Measurements from ENCODE around the gene TMEM41A.
"Not testable (repeated sequence)": the region's sequence is repeated elsewhere in the genome, so short reads cannot be mapped to it uniquely, and the experiment has no call there.

The TMEM41A gene

DNA sequence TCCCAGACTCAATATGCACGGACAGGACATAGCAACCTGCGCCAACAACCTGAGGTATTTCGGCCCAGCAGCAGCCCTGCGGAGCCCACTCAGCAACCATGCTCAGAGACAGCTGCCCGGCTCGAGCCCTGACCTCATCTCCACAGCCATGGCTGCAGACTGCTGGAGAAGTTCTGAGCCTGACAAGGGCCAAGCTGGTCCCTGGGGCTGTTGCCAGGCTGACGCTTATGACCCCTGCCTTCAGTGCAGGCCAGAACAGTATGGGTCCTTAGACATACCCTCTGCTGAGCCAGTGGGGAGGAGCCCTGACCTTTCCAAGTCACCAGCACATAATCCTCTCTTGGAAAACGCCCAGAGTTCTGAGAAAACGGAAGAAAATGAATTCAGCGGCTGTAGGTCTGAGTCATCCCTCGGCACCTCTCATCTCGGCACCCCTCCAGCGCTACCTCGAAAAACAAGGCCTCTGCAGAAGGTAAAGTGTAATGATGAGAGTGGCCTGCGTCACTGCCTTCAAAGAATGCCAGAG lies 25.5 kb downstream of the TMEM41A start:
- DNase-seq (ENCODE audit: low read depth): peak; percentile 81
- no peak overlapping the region for H3K4me3 ChIP-seq (ENCODE audit: low read length)
- TF ChIP-seq, protein P1, sequence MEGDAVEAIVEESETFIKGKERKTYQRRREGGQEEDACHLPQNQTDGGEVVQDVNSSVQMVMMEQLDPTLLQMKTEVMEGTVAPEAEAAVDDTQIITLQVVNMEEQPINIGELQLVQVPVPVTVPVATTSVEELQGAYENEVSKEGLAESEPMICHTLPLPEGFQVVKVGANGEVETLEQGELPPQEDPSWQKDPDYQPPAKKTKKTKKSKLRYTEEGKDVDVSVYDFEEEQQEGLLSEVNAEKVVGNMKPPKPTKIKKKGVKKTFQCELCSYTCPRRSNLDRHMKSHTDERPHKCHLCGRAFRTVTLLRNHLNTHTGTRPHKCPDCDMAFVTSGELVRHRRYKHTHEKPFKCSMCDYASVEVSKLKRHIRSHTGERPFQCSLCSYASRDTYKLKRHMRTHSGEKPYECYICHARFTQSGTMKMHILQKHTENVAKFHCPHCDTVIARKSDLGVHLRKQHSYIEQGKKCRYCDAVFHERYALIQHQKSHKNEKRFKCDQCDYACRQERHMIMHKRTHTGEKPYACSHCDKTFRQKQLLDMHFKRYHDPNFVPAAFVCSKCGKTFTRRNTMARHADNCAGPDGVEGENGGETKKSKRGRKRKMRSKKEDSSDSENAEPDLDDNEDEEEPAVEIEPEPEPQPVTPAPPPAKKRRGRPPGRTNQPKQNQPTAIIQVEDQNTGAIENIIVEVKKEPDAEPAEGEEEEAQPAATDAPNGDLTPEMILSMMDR (conservative IDR thresholded peaks at IDR 0.05; ENCODE audit: low read depth, low read length): no peak

DNA sequence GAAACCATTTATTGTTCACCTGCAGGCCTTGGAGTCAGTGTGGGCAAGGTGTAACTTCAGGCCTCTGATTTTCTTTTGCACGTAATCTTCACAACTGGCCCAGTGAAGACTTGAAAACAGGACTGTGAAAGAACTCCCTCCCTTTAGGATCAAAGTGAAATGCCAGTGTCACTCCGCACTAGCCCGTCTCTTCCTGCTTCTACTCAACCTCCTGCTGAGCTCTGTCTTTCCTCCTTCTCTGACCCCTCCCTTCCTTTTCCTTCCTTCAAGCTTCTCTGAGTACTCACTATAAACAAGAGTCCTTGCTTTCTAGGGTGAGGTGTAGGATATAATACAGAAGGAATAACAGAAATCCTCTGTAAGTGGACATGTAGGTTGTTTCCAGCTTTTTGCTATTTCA lies 28.5 kb downstream of the TMEM41A start:
- TF ChIP-seq, protein P1 (conservative IDR thresholded peaks at IDR 0.05; ENCODE audit: low read depth, low read length): no peak
- DNase-seq (ENCODE audit: low read depth): no peak
- no peak overlapping the region for H3K4me3 ChIP-seq (ENCODE audit: low read length)

DNA sequence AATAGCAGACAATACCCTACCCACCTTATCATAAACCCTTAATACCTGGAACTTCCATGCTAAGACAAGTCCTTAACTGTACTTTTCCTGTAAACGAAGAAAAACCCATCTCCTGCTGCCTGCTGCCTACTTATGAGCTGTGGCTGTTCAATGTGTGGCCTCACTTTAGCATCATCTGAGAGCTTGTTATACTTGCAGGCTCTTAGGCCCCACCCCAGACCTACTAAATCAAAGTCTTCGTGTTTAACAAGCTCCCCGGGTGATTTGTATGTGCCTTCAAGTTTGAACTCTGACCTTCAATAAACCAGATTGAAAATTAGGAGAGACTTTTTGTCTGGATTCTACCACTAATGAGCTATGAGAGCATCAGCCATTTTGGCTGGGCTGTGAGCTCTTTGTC lies 29.3 kb downstream of the TMEM41A start:
- no peak for DNase-seq (ENCODE audit: low read depth)
- TF ChIP-seq, protein P1 (conservative IDR thresholded peaks at IDR 0.05; ENCODE audit: low read depth, low read length): no peak
- H3K4me3 ChIP-seq (ENCODE audit: low read length): no peak overlapping the region

DNA sequence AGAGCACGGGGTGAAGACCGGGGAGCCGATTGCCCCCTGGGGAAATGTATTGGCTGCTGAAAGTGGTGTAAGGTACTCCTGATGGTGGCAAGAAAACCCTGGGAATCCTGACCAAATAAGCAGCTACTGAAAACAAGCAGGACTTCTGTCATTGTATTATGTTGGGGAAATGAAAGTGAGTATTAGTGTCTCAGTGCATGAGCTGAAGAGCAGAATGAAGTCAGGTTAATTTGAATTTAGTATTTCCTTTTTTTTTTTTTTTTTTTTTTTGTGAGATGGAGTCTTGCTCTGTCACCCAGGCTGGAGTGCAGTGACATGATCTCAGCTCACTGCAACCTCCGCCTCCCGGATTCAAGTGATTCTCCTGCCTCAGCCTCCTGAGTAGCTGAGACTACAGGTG lies 32.7 kb downstream of the TMEM41A start:
- not testable (repeated sequence) for DNase-seq (ENCODE audit: low read depth); H3K4me3 ChIP-seq (ENCODE audit: low read length)

DNA sequence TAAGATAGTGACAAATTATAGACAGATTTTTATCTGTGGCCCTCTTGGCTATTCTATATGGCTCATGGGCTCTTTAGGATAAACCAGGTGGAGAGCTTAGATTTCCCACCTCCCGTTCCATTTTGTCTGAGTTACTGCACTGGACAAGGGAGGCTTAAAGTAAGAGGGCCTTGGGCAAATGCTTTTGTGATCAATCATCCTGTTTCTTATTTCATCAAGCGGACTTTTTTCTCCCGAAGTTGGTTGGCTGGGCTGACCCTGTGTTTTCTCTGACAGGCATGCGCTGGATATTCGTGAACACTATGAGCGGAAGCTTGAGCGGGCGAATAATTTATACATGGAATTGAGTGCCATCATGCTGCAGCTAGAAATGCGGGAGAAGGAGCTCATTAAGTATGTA lies 33.4 kb downstream of the TMEM41A start:
- no peak for DNase-seq (ENCODE audit: low read depth)
- TF ChIP-seq, protein P1 (conservative IDR thresholded peaks at IDR 0.05; ENCODE audit: low read depth, low read length): no peak
- no peak overlapping the region for H3K4me3 ChIP-seq (ENCODE audit: low read length)

DNA sequence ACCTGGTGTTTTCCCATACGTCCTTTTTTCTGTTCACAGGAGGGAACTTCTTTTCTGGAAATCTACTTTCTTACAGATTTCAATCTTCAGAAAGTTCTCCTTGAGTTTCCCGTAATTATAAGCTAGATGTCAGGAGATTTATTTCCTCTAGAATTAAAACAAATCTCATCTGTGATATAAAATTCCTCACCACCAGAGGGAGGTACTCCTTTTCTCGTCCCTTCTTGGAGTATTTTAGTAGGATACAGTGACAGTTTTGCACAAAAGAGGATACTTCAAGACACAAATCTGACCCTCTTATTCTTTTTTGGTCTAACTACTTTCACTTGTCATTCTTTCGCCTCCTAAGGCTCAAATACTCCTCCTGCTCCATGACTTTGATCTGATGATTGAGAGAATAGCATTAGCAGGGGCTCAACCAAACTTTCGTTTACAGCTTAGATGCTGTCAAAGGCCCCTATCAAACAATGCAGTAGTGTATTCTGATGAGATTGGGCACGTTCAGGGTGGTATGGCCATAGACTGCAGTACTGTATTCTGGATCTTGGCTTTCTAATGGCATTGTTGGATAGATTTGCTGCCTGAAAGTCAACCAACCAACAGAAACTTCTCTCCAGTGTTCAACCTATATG lies 38.0 kb downstream of the TMEM41A start:
- peak; percentile 2 for DNase-seq (ENCODE audit: low read depth)
- TF ChIP-seq, protein P1 (conservative IDR thresholded peaks at IDR 0.05; ENCODE audit: low read depth, low read length): peak; percentile 42
- no peak overlapping the region for H3K4me3 ChIP-seq (ENCODE audit: low read length)

DNA sequence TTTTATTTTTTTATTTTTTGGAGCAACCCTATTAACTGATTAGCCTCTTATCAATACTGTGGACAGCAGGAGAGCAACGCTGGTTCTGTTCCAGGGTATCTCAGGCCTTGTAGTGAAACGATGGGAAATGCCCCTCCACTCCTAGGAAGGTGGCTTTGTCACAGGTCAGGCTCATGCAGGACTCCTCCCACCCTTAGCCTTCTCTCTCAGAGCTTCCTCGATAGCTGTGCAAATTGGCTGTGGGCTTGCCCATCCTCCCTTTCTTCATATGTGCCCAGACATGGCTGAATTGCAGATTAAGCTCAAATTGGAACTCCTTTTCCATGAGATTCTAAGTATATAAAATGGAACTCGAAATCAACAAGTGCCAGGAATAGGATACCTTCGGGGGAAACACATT lies 38.5 kb downstream of the TMEM41A start:
- H3K4me3 ChIP-seq (ENCODE audit: low read length): no peak overlapping the region
- no peak for DNase-seq (ENCODE audit: low read depth)
- TF ChIP-seq, protein P1 (conservative IDR thresholded peaks at IDR 0.05; ENCODE audit: low read depth, low read length): no peak
